Stimulated activated CD8-positive, alpha-beta memory T cell treated with anti-CD3 and anti-CD28 coated beads, Interleukin-4, amount 100 ng/mL, for 48 hours (primary cell): ENCODE data around the gene DNAH6.
"Not testable (repeated sequence)": the region's sequence is repeated elsewhere in the genome, so short reads cannot be mapped to it uniquely, and the experiment has no call there.

Experiments used
- DNase-seq: peaks from one replicate; pipeline ENCODE4 v3.0.0-alpha.2; 2020

The DNAH6 gene

DNA sequence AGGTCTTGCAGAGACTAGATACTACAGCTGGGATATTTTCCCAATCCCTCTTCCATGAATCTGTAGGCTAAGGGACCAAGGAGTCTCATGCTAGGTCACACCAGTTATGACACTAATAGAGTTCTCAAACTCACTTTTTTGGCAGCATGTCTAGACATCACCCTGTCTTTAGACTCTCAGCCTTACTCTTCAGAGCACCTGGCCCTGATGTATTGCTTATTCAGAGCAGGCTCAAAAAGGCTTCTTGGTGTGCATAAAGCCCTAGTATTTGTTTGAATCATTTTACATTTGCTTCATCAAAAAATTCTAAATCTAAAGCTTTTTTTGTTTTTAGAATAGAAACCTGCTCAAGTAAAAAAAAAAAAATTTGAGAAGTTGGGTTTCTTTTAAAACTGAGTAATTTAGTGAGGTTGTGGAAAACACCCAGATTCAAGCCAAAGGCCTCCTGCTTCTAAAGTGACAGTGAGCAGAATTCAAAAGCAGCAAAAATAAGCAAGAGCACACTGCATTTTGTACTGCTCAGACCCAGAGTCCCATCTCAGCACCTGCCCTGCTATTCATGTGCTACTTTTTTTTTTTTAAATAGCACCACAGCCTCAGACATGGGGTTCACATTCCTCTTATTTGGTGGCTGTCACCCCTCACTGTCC lies 18.0 kb upstream of the DNAH6 start:
- DNase-seq, result no peak

DNA sequence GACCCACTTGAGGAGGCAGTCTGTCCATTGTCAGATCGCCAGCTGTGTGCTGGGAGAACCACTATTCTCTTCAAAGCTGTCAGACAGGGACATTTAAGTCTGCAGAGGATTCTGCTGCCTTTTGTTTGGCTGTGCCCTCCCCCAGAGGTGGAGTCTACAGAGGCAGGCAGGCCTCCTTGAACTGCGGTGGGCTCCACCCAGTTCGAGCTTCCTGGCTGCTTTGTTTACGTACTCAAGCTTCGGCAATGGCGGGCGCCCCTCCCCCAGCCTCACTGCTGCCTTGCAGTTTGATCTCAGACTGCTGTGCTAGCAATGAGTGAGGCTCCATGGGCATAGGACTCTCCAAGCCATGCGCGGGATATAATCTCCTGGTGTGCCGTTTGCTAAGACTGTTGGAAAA lies 5.3 kb upstream of the DNAH6 start:
- not testable (repeated sequence) for DNase-seq

DNA sequence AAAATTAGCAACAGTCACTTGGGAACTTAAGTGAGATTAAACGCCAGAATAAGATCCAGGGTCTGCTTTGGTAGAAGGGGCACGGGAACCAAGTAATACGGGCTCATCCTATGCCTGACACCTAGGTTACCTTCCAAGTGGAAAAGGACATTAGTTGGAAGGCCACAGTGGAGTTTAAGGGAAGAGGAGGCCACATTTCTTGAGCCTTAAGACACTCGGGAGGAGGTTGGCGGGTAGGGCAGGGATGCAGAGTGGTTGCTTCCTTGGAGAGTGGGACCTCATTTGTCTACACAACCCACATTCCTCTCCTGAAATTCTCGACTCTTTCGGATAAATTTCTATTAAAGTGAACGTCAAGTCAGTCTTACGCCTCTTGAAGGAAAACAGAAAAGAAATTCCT lies 510 bp upstream of the DNAH6 start:
- no peak for DNase-seq

DNA sequence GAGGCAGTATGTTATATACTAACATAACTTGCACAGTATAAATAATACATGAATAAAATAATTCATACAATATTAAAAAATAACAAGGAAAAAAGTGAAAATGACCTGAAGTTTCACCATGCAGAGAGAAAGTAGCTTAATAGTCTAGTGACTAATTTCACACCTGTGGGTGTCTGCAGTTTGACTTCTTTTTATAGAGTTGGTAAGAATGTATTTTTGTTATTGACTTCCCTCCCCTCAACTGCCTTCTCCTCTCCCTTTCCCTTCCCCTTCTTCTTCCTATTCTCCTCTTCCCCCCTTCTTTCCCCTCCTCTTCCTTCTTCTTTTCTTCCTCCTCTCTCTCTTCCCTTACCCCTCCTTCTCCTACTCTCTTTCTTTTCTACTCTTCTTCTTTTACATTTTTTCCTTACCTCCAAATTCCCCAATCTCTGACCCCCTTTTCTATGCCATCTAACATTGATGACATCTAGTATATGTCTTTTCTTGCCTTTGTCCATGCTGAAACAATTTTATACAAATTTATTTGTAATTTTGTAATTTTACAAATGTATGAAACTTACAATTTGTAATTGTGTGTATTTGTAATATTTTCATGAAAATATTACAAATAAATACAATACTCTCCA lies 3.1 kb downstream of the DNAH6 start:
- DNase-seq, result no peak

GRCh38 chr2:84526562-84526961 lies 10.3 kb downstream of the DNAH6 start:
- no peak for DNase-seq

GRCh38 chr2:84527137-84528129 lies 11.1 kb downstream of the DNAH6 start:
- no peak for DNase-seq

DNA sequence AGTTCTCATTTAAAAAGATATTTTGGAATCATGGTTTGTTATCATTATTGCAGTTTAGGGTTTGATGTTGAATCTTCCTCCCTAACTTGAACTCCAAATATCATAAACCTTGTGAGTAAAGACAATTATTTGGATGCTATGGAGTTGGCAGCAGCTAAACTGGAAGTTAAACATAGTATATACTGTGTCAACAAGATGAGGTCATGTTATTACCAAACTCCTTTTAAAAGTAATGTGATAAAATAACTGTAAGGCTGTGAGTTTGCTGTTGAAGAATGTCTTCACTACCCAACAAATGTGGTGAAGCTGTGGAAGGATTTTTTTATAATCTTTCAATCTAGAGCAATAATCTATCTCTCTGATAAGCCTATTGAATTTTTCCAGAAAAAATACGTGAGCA lies 16.0 kb downstream of the DNAH6 start:
- no peak for DNase-seq

GRCh38 chr2:84534225-84534624 lies 17.9 kb downstream of the DNAH6 start:
- DNase-seq, result no peak

GRCh38 chr2:84537251-84537650 lies 21.0 kb downstream of the DNAH6 start:
- no peak for DNase-seq

DNA sequence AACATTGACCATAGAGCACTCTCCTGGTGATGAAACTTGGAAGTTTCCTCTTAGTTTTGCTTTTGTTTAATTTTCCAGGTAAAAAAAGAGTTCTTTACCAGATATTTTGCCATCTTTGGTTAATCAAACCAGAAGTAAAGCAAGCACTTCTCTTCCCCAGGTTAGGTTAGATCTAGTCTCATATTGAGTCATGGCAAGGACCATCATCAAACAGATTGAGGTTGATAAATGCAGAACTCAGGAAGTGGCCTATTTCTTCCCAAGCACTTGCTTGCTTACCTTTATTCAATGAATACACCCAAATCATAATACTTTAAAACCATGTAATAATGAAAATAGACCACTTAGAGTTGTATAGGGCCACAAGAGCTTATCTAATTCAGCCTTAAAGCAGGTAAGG lies 23.4 kb downstream of the DNAH6 start:
- no peak for DNase-seq

DNA sequence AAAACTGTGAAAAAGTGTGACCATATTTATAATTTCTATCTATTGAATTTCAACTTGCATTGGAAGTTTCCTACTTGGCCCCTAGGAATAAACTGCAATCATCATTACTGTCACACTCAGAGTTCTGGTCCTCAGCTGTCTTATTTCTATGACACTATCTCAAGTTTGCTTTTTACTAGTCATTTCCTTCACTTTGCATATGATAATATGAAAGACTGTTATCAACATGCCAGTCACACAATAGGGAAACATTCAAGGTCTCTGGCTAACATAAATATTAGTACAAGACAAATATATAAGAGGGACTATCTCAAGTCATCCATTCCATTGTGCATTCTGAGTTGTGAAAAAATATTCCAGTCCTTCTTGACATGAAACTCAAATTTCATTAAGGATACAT lies 28.7 kb downstream of the DNAH6 start:
- DNase-seq, result no peak

GRCh38 chr2:84546551-84546950 lies 30.3 kb downstream of the DNAH6 start:
- DNase-seq, result no peak

DNA sequence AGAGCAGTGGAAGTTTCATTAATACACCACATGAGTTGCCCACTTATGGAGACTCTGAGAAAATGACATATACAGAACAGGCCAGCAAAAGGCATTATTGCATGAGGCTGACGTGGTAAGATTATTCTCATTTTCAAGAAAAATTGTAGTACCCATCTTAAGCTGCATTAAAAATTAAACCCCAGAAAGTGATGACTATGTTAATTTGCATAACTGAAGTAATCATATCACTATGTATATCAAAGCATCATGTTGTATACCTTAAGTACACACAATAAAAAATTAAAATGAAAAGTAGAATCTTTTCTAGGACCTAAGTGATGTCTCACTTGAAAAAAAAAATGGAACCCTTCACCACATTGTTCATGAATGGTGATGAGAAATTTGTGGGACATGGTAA lies 32.0 kb downstream of the DNAH6 start:
- DNase-seq, result no peak

GRCh38 chr2:84550916-84551315 lies 34.6 kb downstream of the DNAH6 start:
- DNase-seq, result no peak

DNA sequence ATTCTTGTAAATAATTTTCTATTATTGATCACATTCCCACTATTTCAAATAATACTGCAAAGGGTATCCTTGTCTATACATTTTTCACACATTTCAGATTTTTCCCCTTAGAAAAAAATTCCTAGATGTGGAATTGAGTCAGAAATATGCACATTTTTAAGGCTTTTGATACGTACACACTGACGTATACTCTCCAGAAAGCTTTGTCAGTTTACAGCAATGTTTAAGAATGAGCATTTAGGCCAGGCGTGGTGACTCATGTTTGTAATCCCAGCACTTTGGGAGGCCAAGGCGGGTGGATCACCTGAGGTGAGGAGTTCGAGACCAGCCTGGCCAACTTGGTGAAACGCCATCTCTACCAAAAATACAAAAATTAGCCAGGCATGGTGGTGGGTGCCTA lies 35.2 kb downstream of the DNAH6 start:
- not testable (repeated sequence) for DNase-seq

- DNase-seq, result no peak
These were observed 39.9 kb downstream of the DNAH6 start for GRCh38 chr2:84556190-84556589.

GRCh38 chr2:84559838-84560237 lies 43.5 kb downstream of the DNAH6 start:
- no peak for DNase-seq

- DNase-seq, result no peak
These were observed 63.4 kb downstream of the DNAH6 start for GRCh38 chr2:84579661-84580060.

DNA sequence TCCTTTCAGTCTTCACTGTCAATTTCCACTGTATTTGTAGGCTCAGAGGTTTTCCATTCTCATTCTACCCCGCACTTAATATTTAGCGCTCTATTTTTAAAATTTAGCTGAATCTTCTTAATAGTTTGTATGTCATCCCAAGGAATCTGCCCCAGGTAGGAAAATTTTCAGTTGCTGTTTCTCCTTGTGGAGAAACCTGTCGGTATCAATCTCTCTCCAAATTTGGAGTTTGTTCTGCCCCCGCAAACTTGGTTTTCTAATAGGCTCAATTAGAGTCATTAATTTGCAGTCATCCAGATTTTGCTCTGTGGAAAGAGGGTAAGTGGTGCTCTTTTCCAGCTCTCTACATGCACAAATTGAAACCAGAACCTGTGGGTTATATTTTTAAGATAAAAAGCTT lies 87.6 kb downstream of the DNAH6 start:
- DNase-seq, result no peak

DNA sequence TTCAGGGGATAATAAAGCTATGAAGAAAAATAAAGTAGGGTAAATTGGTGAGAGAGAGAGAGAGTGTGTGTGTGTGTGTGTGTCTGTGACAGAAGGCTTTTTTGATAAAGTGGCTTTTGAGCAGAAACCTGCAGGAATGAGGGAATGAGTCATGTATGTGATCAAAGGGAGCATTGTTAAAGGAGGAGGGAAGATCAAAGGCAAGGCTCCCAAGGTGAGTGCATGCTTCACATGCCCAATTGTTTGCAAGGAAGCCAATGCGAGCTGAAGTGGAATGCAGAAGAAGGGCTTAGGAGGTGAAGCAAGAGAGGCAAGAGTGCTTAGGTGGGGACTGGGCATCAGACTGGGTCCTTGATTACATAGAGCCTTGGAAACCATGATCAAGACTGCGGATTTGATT lies 96.8 kb downstream of the DNAH6 start:
- DNase-seq, result no peak

DNA sequence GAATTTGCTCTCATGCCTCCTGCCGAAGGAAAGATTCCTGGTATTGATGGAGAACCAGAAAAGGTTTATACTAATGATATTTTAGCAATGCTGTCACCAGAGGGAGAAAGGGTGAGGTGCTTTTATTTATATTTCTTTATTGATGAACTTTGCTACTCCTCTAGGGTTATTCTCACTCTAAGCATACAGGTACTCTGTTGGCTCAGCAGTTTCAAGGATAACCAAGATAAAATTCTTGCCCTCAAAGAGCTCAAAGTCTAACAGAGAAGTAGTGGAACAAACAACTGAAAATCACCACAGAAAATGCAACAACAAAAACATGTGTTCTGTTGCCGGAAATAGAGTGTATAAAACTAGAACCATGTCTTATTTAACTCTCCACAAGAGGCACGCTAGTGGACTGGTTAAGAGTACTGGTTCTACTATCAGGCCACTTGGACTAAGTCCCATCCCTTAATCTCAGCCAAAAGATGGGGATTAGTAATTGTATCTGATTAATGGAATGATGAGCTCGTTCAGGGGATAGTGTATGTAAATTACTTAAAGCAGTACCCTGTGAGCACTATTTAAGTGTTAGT lies 103.6 kb downstream of the DNAH6 start:
- DNase-seq, result no peak

DNA sequence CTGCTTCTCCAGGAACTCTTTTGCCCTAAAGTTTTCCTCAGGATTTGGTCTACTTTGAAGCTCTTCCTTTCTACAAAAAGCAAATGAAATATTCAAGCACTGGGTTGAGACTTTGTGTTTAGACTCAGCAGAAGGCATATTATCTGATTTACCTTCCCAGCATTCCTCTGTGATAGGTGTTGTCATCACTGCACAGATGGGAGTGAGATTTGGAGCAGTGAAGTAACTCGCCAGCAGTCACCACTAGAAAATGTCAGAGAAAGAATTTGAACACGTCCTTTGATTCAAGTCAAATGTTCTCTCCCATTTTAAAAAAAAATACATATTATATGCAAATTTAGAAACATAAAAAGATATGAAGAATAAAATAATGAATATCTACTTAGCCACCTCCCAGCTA lies 112.2 kb downstream of the DNAH6 start:
- DNase-seq, result no peak

GRCh38 chr2:84629550-84629949 lies 113.3 kb downstream of the DNAH6 start:
- DNase-seq, result no peak

DNA sequence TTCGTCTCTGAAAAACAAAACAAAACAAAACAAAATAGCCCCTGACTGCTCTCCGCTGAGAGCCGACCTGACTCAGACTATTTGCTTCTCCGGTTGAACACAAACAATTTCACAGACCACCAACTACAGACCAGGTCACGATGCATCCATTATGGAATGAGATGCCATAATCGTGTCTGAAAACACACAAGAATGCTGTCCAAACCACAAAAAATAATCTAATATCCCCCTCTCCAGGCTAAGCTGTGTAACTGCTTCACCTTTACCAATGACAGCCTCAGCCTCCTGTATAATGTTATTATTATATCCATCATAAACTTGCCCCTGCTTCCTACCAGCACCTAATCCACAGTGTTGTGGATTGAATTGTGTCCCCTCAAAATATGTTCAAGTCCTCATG lies 114.7 kb downstream of the DNAH6 start:
- no peak for DNase-seq
